Measurements from ENCODE around the gene FKBP8.

- TF ChIP-seq POLR2AphosphoS5 (IDR thresholded peaks at IDR 0.05) = no peak
- no peak for TF ChIP-seq CTCF (IDR thresholded peaks at IDR 0.05; ENCODE audit: poor library complexity, severe bottlenecking)
These were observed 55.6 kb downstream of the FKBP8 start for GRCh38 chr19:18487576-18488402.

Measured in neural cell (in vitro differentiated cells).